Activated naive CD8-positive, alpha-beta T cell treated with anti-CD3 and anti-CD28 coated beads, Interleukin-2, amount 50 U/mL, for 16 hours (primary cell): ENCODE results near the gene PCA3.

Experiments used
- DNase-seq: peaks from one replicate; pipeline ENCODE4 v3.0.0-alpha.2; 2020; ENCODE audit warnings: low read depth, low spot score

Gene PCA3

DNA sequence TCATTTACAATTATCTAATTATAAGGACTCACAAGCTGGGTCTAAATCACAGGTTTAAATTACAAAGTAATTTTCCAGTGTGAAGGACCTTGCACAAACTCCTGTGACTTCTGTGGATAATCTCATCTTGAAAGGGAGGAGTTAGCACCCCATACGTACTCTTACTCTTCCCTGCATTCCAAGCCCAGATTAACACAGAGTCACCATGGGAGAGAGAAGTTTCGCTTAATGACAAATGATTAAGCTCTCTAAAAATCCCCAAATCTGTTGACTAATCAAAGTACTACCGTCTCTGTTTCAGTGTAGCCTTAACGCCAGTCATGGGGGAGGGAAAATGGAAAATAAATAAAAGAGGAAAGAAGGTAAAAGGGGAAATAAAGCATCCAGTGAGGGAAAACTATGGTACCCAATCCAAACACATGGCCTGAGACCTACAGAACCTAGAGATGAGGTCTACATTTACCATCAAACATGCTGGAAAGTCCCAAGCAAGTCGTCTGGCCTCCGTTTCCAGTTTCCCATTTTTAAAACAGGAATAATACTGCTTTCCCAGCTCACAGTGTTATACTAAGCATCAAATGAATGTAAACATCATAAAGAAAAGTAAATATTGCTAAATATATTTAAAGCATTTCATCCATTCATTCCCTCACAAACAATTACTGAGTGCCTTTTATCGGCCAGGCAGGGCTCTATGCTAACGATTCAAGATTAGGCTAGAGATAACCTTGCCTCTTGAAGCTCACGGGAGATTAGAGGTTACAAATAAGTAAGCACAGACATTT lies 63.2 kb downstream of the PCA3 start:
- DNase-seq = no peak

DNA sequence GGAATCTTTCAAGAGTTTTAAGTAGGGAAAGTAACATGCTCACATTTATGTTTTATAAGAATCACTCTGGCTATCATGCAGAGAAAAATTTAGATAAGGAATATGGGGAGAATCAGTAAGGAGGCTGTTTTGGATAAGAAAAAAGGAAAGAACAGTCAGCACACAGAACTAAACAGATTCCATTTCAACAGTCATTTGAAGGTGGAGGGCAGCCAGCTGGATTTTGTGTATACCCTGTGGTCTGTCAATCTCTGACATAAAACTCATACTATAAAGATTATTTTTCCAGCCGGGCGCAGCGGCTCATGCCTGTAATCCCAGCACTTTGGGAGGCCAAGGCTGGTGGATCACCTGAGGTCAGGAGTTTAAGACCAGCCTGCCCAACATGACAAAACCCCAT lies 64.2 kb downstream of the PCA3 start:
- DNase-seq = no peak

DNA sequence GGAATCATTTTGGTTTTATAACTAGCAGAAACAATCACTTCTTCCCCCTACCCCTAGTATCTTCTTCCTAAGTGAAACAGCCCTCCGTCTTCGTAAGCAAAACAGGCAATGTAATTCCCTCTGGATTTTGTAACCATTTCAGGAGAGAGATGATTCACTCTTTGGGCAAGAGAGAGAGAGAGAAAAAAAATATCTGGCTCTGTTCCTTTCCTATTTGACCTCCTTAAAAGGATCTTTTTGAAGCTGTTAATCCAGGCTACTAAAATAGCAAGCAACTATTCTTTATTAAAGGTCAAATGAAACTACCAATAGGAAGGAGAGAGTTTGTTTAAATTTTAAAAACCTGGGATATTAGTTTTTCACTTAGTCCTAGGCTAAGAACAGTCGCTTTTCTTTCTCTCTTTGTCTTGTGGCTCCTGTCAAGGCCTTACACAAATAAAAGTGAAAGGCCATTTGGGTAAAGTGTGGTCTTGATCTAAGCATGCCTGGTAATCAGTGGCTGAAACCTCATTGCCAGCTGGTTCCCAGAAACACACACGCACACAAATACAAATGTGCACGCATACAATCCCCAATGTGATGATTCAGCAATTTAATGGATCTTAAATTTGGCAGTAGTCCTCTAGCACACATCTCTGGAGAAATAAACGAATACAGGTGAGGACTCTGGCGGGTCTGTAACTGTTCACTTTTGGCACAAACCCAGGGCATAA lies 71.5 kb downstream of the PCA3 start:
- DNase-seq = no peak
